IMR-90 (cell line): Measurements from ENCODE around the gene ARHGEF7. TPM values are rescaled to one million over a fixed set of nuclear protein-coding genes. Genes with fewer than 3 reads are reported as not detected.

Experiments used
- ATAC-seq: fragments of 200-7000 bp; cut with Tn5 transposase; 2 replicates; pipeline ENCODE4 v1.9.1; 2020; ENCODE audit warnings: low read depth, mild to moderate bottlenecking, moderate library complexity
- BruUV-seq: library from RNA; stranded (reverse); fragments of 400-500 nt; replicated peaks from 2 replicates; lab custom pipeline; 2021; lab: Mats Ljungman, UMichigan
- CTCF ChIA-PET: fragments of 300-600 bp; formaldehyde crosslinking; extraction: SDS; loops from one replicate; lab custom pipeline; 2021; ENCODE audit warnings: antibody characterized with exemption; lab: Yijun Ruan, JAX
- POLR2A ChIA-PET: fragments of 300-600 bp; sonication (Branson Sonifier 250); formaldehyde crosslinking; loops from one replicate; lab custom pipeline; 2022; ENCODE audit warnings: antibody characterized with exemption; ENCODE audit not compliant: unreplicated experiment; lab: Charles Lee
- DNase-seq: peaks from one replicate; pipeline ENCODE4 v3.0.0; 2013
- H2AFZ ChIP-seq: replicated peaks from 2 replicates; pipeline ENCODE3; 2013; ENCODE audit warnings: low read length, mild to moderate bottlenecking; ENCODE audit not compliant: poor library complexity
- H2AK5ac ChIP-seq: 2 replicates; pipeline ENCODE4 v1.6.1; 2013; ENCODE audit warnings: low read depth, low read length, inconsistent platforms
- H2AK9ac ChIP-seq: replicated peaks from 2 replicates; pipeline ENCODE3; 2013; ENCODE audit warnings: mild to moderate bottlenecking, low read depth, low read length, moderate library complexity; ENCODE audit not compliant: poor library complexity
- H2BK120ac ChIP-seq: 2 replicates; pipeline ENCODE4 v1.6.1; 2013; ENCODE audit warnings: low read depth, low read length, inconsistent platforms
- H2BK15ac ChIP-seq: 3 replicates; pipeline ENCODE4 v1.6.1; 2013; ENCODE audit warnings: low read depth, low read length, inconsistent platforms
- H2BK20ac ChIP-seq: 2 replicates; pipeline ENCODE4 v1.6.1; 2013; ENCODE audit warnings: low read depth, mild to moderate bottlenecking, inconsistent platforms, low read length, moderate library complexity
- H2BK5ac ChIP-seq: 2 replicates; pipeline ENCODE4 v1.6.1; 2013; ENCODE audit warnings: mild to moderate bottlenecking, low read depth, low read length, inconsistent platforms; ENCODE audit not compliant: poor library complexity, severe bottlenecking
- H3K14ac ChIP-seq: replicated peaks from 2 replicates; pipeline ENCODE4 v1.6.1; 2013; ENCODE audit warnings: low read depth, low read length, inconsistent platforms
- H3K18ac ChIP-seq: 2 replicates; pipeline ENCODE4 v1.6.1; 2013; ENCODE audit warnings: low read depth, low read length, control low read depth
- H3K23ac ChIP-seq: 2 replicates; pipeline ENCODE4 v1.6.1; 2013; ENCODE audit warnings: low read depth, low read length, inconsistent platforms
- H3K27ac ChIP-seq: 2 replicates; pipeline ENCODE4 v1.5.1; 2013; ENCODE audit warnings: mild to moderate bottlenecking, control low read depth, low read length; ENCODE audit not compliant: insufficient read depth
- H3K27me3 ChIP-seq: 2 replicates; pipeline ENCODE4 v1.6.1; 2013; ENCODE audit warnings: low read length; ENCODE audit not compliant: control insufficient read depth, insufficient read depth
- H3K36me3 ChIP-seq: 2 replicates; pipeline ENCODE4 v1.6.1; 2013; ENCODE audit warnings: low read length, mixed read lengths; ENCODE audit not compliant: control insufficient read depth, insufficient read depth
- H3K4ac ChIP-seq: 2 replicates; pipeline ENCODE4 v1.6.1; 2013; ENCODE audit warnings: low read depth, low read length, inconsistent platforms
- H3K4me1 ChIP-seq: 2 replicates; pipeline ENCODE4 v1.6.1; 2013; ENCODE audit warnings: low read length, mixed read lengths; ENCODE audit not compliant: control insufficient read depth, insufficient read depth
- H3K4me2 ChIP-seq: 2 replicates; pipeline ENCODE4 v1.6.1; 2013; ENCODE audit warnings: low read depth, mild to moderate bottlenecking, control low read depth, low read length, moderate library complexity
- H3K4me3 ChIP-seq: 2 replicates; pipeline ENCODE4 v1.5.1; 2013; ENCODE audit warnings: low read depth, mild to moderate bottlenecking, control low read depth, low read length, moderate library complexity; ENCODE audit not compliant: insufficient read depth
- H3K56ac ChIP-seq: 2 replicates; pipeline ENCODE4 v1.6.1; 2013; ENCODE audit warnings: low read length, inconsistent platforms; ENCODE audit not compliant: insufficient read depth; ENCODE audit errors: extremely low read depth
- H3K79me1 ChIP-seq, 2 experiments: 2 replicates each; pipeline ENCODE4 v1.6.1; 2013; ENCODE audit warnings: low read length in 2 of 2, inconsistent platforms in 1 of 2, low read depth in 1 of 2
- H3K9ac ChIP-seq: 2 replicates; pipeline ENCODE4 v1.6.1; 2013; ENCODE audit warnings: low read depth, low read length, control low read depth
- H3K9me1 ChIP-seq: 2 replicates; pipeline ENCODE4 v1.6.1; 2013; ENCODE audit warnings: low read length, inconsistent platforms; ENCODE audit not compliant: insufficient read depth
- H3K9me3 ChIP-seq: 2 replicates; pipeline ENCODE4 v1.6.1; 2013; ENCODE audit warnings: low read length; ENCODE audit not compliant: control insufficient read depth, insufficient read depth
- H4K20me1 ChIP-seq: 2 replicates; pipeline ENCODE4 v1.6.1; 2013; ENCODE audit warnings: low read length, inconsistent platforms; ENCODE audit not compliant: insufficient read depth
- H4K5ac ChIP-seq: 2 replicates; pipeline ENCODE4 v1.6.1; 2013; ENCODE audit warnings: mild to moderate bottlenecking, low read depth, low read length, control low read depth
- H4K8ac ChIP-seq, 2 experiments: 2 replicates each; pipeline ENCODE4 v1.6.1; 2013; ENCODE audit warnings: low read depth in 2 of 2, low read length in 2 of 2, control low read depth in 1 of 2, inconsistent platforms in 1 of 2
- H4K91ac ChIP-seq: 2 replicates; pipeline ENCODE4 v1.6.1; 2013; ENCODE audit warnings: low read depth, low read length, inconsistent platforms; ENCODE audit not compliant: insufficient read depth
- BHLHE40 ChIP-seq: fragments of 150-350 bp; IDR thresholded peaks from 2 replicates; pipeline ENCODE4 v1.6.1; 2016; ENCODE audit warnings: mild to moderate bottlenecking, low read depth, low read length
- MAFK ChIP-seq: IDR thresholded peaks from 2 replicates; pipeline ENCODE4 v1.6.1; 2012; ENCODE audit warnings: low read depth, low read length, improper control_type of control experiment
- MAZ ChIP-seq: IDR thresholded peaks from 2 replicates; pipeline ENCODE4 v1.6.1; 2012; ENCODE audit warnings: low read depth, mild to moderate bottlenecking, low read length, improper control_type of control experiment, moderate library complexity, borderline replicate concordance
- dilution Hi-C: fragments of 300-500 bp; cut with HindIII; formaldehyde crosslinking; loops from one replicate; pipeline ENCODE4 v1.14.3; 2018; ENCODE audit warnings: low sequenced_read_pairs; ENCODE audit not compliant: unreplicated experiment
- in situ Hi-C: fragments of 300-500 bp; cut with MboI; formaldehyde crosslinking; loops from 3 replicates; pipeline ENCODE4 v1.14.3; 2019; ENCODE audit warnings: low sequenced_read_pairs, inconsistent platforms, mixed read lengths
- intact Hi-C: fragments of 100-400 bp; cut with micrococcal nuclease; formaldehyde crosslinking; loops from 2 replicates; pipeline ENCODE4 v1.10.0; 2022
- polyA plus RNA-seq, 3 experiments: library from polyadenylated mRNA; depleted of rRNA; stranded (reverse); fragments of >200 nt; gene quantifications; 2 replicates each; pipeline ENCODE4 v1.2.3, GENCODE V29; 2012; ENCODE audit warnings: low replicate concordance in 1 of 3
- total RNA-seq: library from RNA; depleted of rRNA; stranded (reverse); fragments of >200 nt; gene quantifications from 2 replicates; pipeline ENCODE4 v1.2.3, GENCODE V29; 2012

ARHGEF7 gene
- total and polyA plus RNA-seq, 2 of the 4 experiments (the other 2 are of a cell fraction), result 32.9 to 59.0 TPM

GRCh38 chr13:111119966-111120365, 4.9 kb downstream of the ARHGEF7 start:
- H2BK5ac ChIP-seq, result no peak overlapping the region
- H4K5ac ChIP-seq, result no peak overlapping the region
- H3K9ac ChIP-seq, result no peak overlapping the region
- peaks cover 9% of the 10 kb centered on the region; the same call in 1 of the 2 replicates for H3K4me1 ChIP-seq
- H4K20me1 ChIP-seq, result no peaks in the 10 kb centered on the region
- H2BK120ac ChIP-seq, result no peak overlapping the region
- CTCF ChIA-PET, result no interaction called here
- no peak overlapping the region for H4K91ac ChIP-seq
- H3K27ac ChIP-seq, result peak overlapping the region; percentile 60; the same call in 1 of the 2 replicates
- no peaks in the 10 kb centered on the region for H3K36me3 ChIP-seq
- no peak overlapping the region for H3K4me3 ChIP-seq
- no peak overlapping the region for H2AK5ac ChIP-seq
- H3K79me1 ChIP-seq, result no peaks in the 10 kb centered on the region
- dilution Hi-C loops (no loop called here), in situ Hi-C loops (no loop called here), intact Hi-C loops (no loop called here)
- no peak overlapping the region; the same call in 1 of the 2 replicates for H3K18ac ChIP-seq
- no peak overlapping the region for H2BK20ac ChIP-seq
- H2AFZ ChIP-seq, result no peak overlapping the region
- H3K9me1 ChIP-seq, result 0 out of 2 replicates have a peak, but pooled peaks cover 3% of the 10 kb centered on the region
- H3K56ac ChIP-seq, result no peak overlapping the region
- no peak overlapping the region for H3K23ac ChIP-seq
- H3K27me3 ChIP-seq, result peaks cover 43% of the 10 kb centered on the region
- H3K4me2 ChIP-seq, result no peak overlapping the region; the same call in 1 of the 2 replicates
- H3K14ac ChIP-seq, result no peak overlapping the region
- no TSS peak for BruUV-seq
- POLR2A ChIA-PET, result interaction anchor here (0.6 kb wide), 1 partner anchor 10 kb away, joined by 3 read pairs; no protein-coding TSS in a partner anchor
- H2AK9ac ChIP-seq, result no peak overlapping the region
- H3K9me3 ChIP-seq, result no peaks in the 10 kb centered on the region
- DNase-seq, result peak; percentile 34
- TF ChIP-seq BHLHE40 (no peak), MAZ (no peak), MAFK (no peak)
- no peak overlapping the region for H4K8ac ChIP-seq
- no peak overlapping the region for H3K4ac ChIP-seq
- H2BK15ac ChIP-seq, result no peak overlapping the region
- ATAC-seq, result peak; percentile 12
